Fibroblast of mammary gland (primary cell): ENCODE data around the gene FYN.

Experiments used
- DNase-seq: peaks from one replicate; pipeline ENCODE4 v3.0.0-alpha.2; 2010; ENCODE audit warnings: low read depth
- H3K4me3 ChIP-seq: 2 replicates; pipeline ENCODE4 v1.5.1; 2011; ENCODE audit warnings: low read depth, mild to moderate bottlenecking, low read length, moderate library complexity; ENCODE audit not compliant: control insufficient read depth
- TF ChIP-seq, protein P1 (sequence below): conservative IDR thresholded peaks from 2 replicates; pipeline ENCODE4 v1.5.1; 2011; ENCODE audit warnings: low read depth, low read length, inconsistent platforms; ENCODE audit not compliant: control insufficient read depth, insufficient read depth

FYN gene

GRCh38 chr6:111873178-111874024 lies at the start of gene FYN:
Gene FYN (minus strand): TSS chr6:111873452. CDS start chr6:111720051, 153,401 bp downstream.
- peak within 1 kb of the TSS; percentile 78 for H3K4me3 ChIP-seq

DNA sequence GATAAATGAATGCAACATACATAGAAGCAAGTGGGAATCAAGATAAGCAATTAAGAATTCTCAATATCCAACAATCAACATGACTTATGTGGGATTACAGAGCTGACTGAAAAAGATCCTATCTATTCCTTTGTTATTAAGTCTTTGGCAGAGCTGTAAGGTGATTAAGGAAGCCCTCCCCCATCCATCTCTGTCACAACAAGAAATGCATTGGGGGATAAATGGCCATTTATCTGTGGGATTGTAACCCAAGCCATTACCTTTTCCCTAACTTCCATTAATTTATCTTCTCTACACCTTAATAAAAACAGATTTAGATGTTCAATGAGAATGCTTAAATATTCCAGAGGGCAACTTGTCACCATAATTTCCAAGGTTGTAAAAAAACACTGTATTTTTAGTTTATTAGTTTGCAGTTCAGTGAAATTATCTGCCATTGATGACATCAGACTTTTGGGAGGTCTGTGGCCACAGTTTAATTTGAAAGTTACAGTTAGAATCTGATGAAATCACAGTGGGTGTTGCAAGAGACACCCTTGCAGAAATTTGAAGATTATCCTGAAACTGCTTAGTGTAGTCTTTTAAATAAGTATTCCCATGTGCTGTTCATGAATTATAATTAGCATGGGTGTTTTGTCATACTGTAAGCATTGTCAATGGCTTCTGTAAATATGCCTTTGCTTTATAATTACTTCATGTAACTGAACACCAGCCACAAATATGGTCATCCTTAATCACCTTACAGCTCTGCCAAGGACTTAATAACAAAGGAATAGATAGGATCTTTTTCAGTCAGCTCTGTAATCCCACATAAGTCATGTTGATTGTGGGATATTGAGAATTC lies 49.4 kb upstream of the FYN start:
- peak; percentile 75 for DNase-seq
- H3K4me3 ChIP-seq: no peak overlapping the region
- TF ChIP-seq, protein P1, sequence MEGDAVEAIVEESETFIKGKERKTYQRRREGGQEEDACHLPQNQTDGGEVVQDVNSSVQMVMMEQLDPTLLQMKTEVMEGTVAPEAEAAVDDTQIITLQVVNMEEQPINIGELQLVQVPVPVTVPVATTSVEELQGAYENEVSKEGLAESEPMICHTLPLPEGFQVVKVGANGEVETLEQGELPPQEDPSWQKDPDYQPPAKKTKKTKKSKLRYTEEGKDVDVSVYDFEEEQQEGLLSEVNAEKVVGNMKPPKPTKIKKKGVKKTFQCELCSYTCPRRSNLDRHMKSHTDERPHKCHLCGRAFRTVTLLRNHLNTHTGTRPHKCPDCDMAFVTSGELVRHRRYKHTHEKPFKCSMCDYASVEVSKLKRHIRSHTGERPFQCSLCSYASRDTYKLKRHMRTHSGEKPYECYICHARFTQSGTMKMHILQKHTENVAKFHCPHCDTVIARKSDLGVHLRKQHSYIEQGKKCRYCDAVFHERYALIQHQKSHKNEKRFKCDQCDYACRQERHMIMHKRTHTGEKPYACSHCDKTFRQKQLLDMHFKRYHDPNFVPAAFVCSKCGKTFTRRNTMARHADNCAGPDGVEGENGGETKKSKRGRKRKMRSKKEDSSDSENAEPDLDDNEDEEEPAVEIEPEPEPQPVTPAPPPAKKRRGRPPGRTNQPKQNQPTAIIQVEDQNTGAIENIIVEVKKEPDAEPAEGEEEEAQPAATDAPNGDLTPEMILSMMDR: no peak

More at GRCh38 chr6:111873178-111874024, at the start of gene FYN:
- TF ChIP-seq, protein P1: peak; percentile 8
- peak; percentile 90 for DNase-seq

DNA sequence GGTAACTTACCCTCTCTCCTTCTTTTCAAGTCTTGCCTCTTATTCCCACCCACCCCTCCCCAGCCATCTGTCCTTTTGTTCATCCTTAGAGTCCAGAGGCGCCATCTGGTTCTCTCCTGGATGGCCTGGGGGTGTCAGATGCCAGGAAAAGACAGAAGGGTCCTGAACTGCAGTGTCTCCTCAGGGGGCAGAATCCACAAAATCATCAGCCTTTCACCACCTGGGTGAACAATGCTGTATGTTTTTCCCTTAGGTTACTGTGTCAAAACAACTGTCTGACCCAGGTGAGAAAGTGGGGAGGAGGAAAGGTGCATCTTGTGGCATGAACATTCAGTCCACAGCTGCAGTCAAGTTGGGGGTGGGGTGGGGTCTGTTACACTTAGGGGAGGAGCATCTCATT lies 47.9 kb upstream of the FYN start:
- DNase-seq: no peak
- TF ChIP-seq, protein P1: no peak
- H3K4me3 ChIP-seq: no peak overlapping the region

GRCh38 chr6:111920578-111920977 lies 47.3 kb upstream of the FYN start:
- no peak for DNase-seq
- TF ChIP-seq, protein P1: no peak
- H3K4me3 ChIP-seq: no peak overlapping the region

GRCh38 chr6:111918825-111919224 lies 45.6 kb upstream of the FYN start:
- H3K4me3 ChIP-seq: no peak overlapping the region
- TF ChIP-seq, protein P1: no peak
- peak; percentile 97 for DNase-seq

DNA sequence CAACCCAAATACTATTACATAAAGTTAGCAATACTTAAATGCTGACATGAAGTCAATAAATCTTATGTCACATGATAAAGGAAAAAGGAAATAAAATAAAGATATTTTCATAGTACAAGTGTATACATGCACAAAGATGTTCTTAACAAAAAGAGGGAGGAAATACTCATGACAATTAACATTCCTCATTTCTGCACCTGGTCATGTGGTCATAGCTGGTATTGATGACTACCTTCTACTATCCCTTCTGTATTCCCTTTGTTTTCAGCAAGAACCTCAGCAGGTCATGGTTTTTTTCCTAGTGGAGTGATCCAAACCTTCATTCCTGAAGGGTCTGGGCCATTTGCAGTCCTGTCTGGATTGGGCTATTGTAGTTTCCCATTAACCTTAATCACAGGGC lies 43.5 kb upstream of the FYN start:
- TF ChIP-seq, protein P1: no peak
- no peak for DNase-seq
- H3K4me3 ChIP-seq: no peak overlapping the region
